IMR-90 (cell line): ENCODE data around the gene MOAP1. TPM values are rescaled to one million over a fixed set of nuclear protein-coding genes. Genes with fewer than 3 reads are reported as not detected.

ENCODE experiments used
- ATAC-seq: fragments of 200-7000 bp; cut with Tn5 transposase; 2 replicates; pipeline ENCODE4 v1.9.1; 2020; ENCODE audit warnings: low read depth, mild to moderate bottlenecking, moderate library complexity
- BruUV-seq: library from RNA; stranded (reverse); fragments of 400-500 nt; replicated peaks from 2 replicates; lab custom pipeline; 2021; lab: Mats Ljungman, UMichigan
- CTCF ChIA-PET: fragments of 300-600 bp; formaldehyde crosslinking; extraction: SDS; loops from one replicate; lab custom pipeline; 2021; ENCODE audit warnings: antibody characterized with exemption; lab: Yijun Ruan, JAX
- POLR2A ChIA-PET: fragments of 300-600 bp; sonication (Branson Sonifier 250); formaldehyde crosslinking; loops from one replicate; lab custom pipeline; 2022; ENCODE audit warnings: antibody characterized with exemption; ENCODE audit not compliant: unreplicated experiment; lab: Charles Lee
- DNase-seq: peaks from one replicate; pipeline ENCODE4 v3.0.0; 2013
- H2AFZ ChIP-seq: replicated peaks from 2 replicates; pipeline ENCODE3; 2013; ENCODE audit warnings: low read length, mild to moderate bottlenecking; ENCODE audit not compliant: poor library complexity
- H2AK5ac ChIP-seq: 2 replicates; pipeline ENCODE4 v1.6.1; 2013; ENCODE audit warnings: low read depth, low read length, inconsistent platforms
- H2AK9ac ChIP-seq: replicated peaks from 2 replicates; pipeline ENCODE3; 2013; ENCODE audit warnings: mild to moderate bottlenecking, low read depth, low read length, moderate library complexity; ENCODE audit not compliant: poor library complexity
- H2BK120ac ChIP-seq: 2 replicates; pipeline ENCODE4 v1.6.1; 2013; ENCODE audit warnings: low read depth, low read length, inconsistent platforms
- H2BK15ac ChIP-seq: 3 replicates; pipeline ENCODE4 v1.6.1; 2013; ENCODE audit warnings: low read depth, low read length, inconsistent platforms
- H2BK20ac ChIP-seq: 2 replicates; pipeline ENCODE4 v1.6.1; 2013; ENCODE audit warnings: low read depth, mild to moderate bottlenecking, inconsistent platforms, low read length, moderate library complexity
- H2BK5ac ChIP-seq: 2 replicates; pipeline ENCODE4 v1.6.1; 2013; ENCODE audit warnings: mild to moderate bottlenecking, low read depth, low read length, inconsistent platforms; ENCODE audit not compliant: poor library complexity, severe bottlenecking
- H3K14ac ChIP-seq: replicated peaks from 2 replicates; pipeline ENCODE4 v1.6.1; 2013; ENCODE audit warnings: low read depth, low read length, inconsistent platforms
- H3K18ac ChIP-seq: 2 replicates; pipeline ENCODE4 v1.6.1; 2013; ENCODE audit warnings: low read depth, low read length, control low read depth
- H3K23ac ChIP-seq: 2 replicates; pipeline ENCODE4 v1.6.1; 2013; ENCODE audit warnings: low read depth, low read length, inconsistent platforms
- H3K27ac ChIP-seq: 2 replicates; pipeline ENCODE4 v1.5.1; 2013; ENCODE audit warnings: mild to moderate bottlenecking, control low read depth, low read length; ENCODE audit not compliant: insufficient read depth
- H3K27me3 ChIP-seq: 2 replicates; pipeline ENCODE4 v1.6.1; 2013; ENCODE audit warnings: low read length; ENCODE audit not compliant: control insufficient read depth, insufficient read depth
- H3K36me3 ChIP-seq: 2 replicates; pipeline ENCODE4 v1.6.1; 2013; ENCODE audit warnings: low read length, mixed read lengths; ENCODE audit not compliant: control insufficient read depth, insufficient read depth
- H3K4ac ChIP-seq: 2 replicates; pipeline ENCODE4 v1.6.1; 2013; ENCODE audit warnings: low read depth, low read length, inconsistent platforms
- H3K4me1 ChIP-seq: 2 replicates; pipeline ENCODE4 v1.6.1; 2013; ENCODE audit warnings: low read length, mixed read lengths; ENCODE audit not compliant: control insufficient read depth, insufficient read depth
- H3K4me2 ChIP-seq: 2 replicates; pipeline ENCODE4 v1.6.1; 2013; ENCODE audit warnings: low read depth, mild to moderate bottlenecking, control low read depth, low read length, moderate library complexity
- H3K4me3 ChIP-seq: 2 replicates; pipeline ENCODE4 v1.5.1; 2013; ENCODE audit warnings: low read depth, mild to moderate bottlenecking, control low read depth, low read length, moderate library complexity; ENCODE audit not compliant: insufficient read depth
- H3K56ac ChIP-seq: 2 replicates; pipeline ENCODE4 v1.6.1; 2013; ENCODE audit warnings: low read length, inconsistent platforms; ENCODE audit not compliant: insufficient read depth; ENCODE audit errors: extremely low read depth
- H3K79me1 ChIP-seq, 2 experiments: 2 replicates each; pipeline ENCODE4 v1.6.1; 2013; ENCODE audit warnings: low read length in 2 of 2, inconsistent platforms in 1 of 2, low read depth in 1 of 2
- H3K9ac ChIP-seq: 2 replicates; pipeline ENCODE4 v1.6.1; 2013; ENCODE audit warnings: low read depth, low read length, control low read depth
- H3K9me1 ChIP-seq: 2 replicates; pipeline ENCODE4 v1.6.1; 2013; ENCODE audit warnings: low read length, inconsistent platforms; ENCODE audit not compliant: insufficient read depth
- H3K9me3 ChIP-seq: 2 replicates; pipeline ENCODE4 v1.6.1; 2013; ENCODE audit warnings: low read length; ENCODE audit not compliant: control insufficient read depth, insufficient read depth
- H4K20me1 ChIP-seq: 2 replicates; pipeline ENCODE4 v1.6.1; 2013; ENCODE audit warnings: low read length, inconsistent platforms; ENCODE audit not compliant: insufficient read depth
- H4K5ac ChIP-seq: 2 replicates; pipeline ENCODE4 v1.6.1; 2013; ENCODE audit warnings: mild to moderate bottlenecking, low read depth, low read length, control low read depth
- H4K8ac ChIP-seq, 2 experiments: 2 replicates each; pipeline ENCODE4 v1.6.1; 2013; ENCODE audit warnings: low read depth in 2 of 2, low read length in 2 of 2, control low read depth in 1 of 2, inconsistent platforms in 1 of 2
- H4K91ac ChIP-seq: 2 replicates; pipeline ENCODE4 v1.6.1; 2013; ENCODE audit warnings: low read depth, low read length, inconsistent platforms; ENCODE audit not compliant: insufficient read depth
- BHLHE40 ChIP-seq: fragments of 150-350 bp; IDR thresholded peaks from 2 replicates; pipeline ENCODE4 v1.6.1; 2016; ENCODE audit warnings: mild to moderate bottlenecking, low read depth, low read length
- CEBPB ChIP-seq: IDR thresholded peaks from 2 replicates; pipeline ENCODE4 v1.6.1; 2012; ENCODE audit warnings: low read depth, low read length, improper control_type of control experiment
- CHD1 ChIP-seq: IDR thresholded peaks from 2 replicates; pipeline ENCODE4 v1.6.1; 2012; ENCODE audit warnings: low read depth, low read length, improper control_type of control experiment
- MAFK ChIP-seq: IDR thresholded peaks from 2 replicates; pipeline ENCODE4 v1.6.1; 2012; ENCODE audit warnings: low read depth, low read length, improper control_type of control experiment
- MAZ ChIP-seq: IDR thresholded peaks from 2 replicates; pipeline ENCODE4 v1.6.1; 2012; ENCODE audit warnings: low read depth, mild to moderate bottlenecking, low read length, improper control_type of control experiment, moderate library complexity, borderline replicate concordance
- MXI1 ChIP-seq: IDR thresholded peaks from 2 replicates; pipeline ENCODE4 v1.6.1; 2012; ENCODE audit warnings: low read depth, mild to moderate bottlenecking, low read length, moderate library complexity, borderline replicate concordance
- POLR2A ChIP-seq: IDR thresholded peaks from 2 replicates; pipeline ENCODE4 v1.6.1; 2012; ENCODE audit warnings: mild to moderate bottlenecking, low read depth, low read length
- RCOR1 ChIP-seq: IDR thresholded peaks from 2 replicates; pipeline ENCODE4 v1.6.1; 2012; ENCODE audit warnings: mild to moderate bottlenecking, low read length, improper control_type of control experiment; ENCODE audit not compliant: insufficient replicate concordance
- RFX5 ChIP-seq: IDR thresholded peaks from 2 replicates; pipeline ENCODE4 v1.8.0; 2012; ENCODE audit warnings: low read depth, mild to moderate bottlenecking, low read length, moderate library complexity
- SMC3 ChIP-seq: fragments of 150-350 bp; IDR thresholded peaks from 2 replicates; pipeline ENCODE4 v1.6.1; 2016; ENCODE audit warnings: low read depth, mild to moderate bottlenecking, antibody characterized with exemption, low read length, moderate library complexity
- WGBS, 2 experiments: methylation state at CpG; one replicate each; pipeline versions ENCODE4 v1.1.5 to v1.1.7; 2013; ENCODE audit warnings: missing lambda C conversion rate in 2 of 2; ENCODE audit not compliant: insufficient read length in 1 of 2; ENCODE audit errors: extremely low coverage in 2 of 2; 5-methylcytosine and 5-hydroxymethylcytosine counted together
- dilution Hi-C: fragments of 300-500 bp; cut with HindIII; formaldehyde crosslinking; loops from one replicate; pipeline ENCODE4 v1.14.3; 2018; ENCODE audit warnings: low sequenced_read_pairs; ENCODE audit not compliant: unreplicated experiment
- in situ Hi-C: fragments of 300-500 bp; cut with MboI; formaldehyde crosslinking; loops from 3 replicates; pipeline ENCODE4 v1.14.3; 2019; ENCODE audit warnings: low sequenced_read_pairs, inconsistent platforms, mixed read lengths
- intact Hi-C: fragments of 100-400 bp; cut with micrococcal nuclease; formaldehyde crosslinking; loops from 2 replicates; pipeline ENCODE4 v1.10.0; 2022
- polyA plus RNA-seq, 3 experiments: library from polyadenylated mRNA; depleted of rRNA; stranded (reverse); fragments of >200 nt; gene quantifications; 2 replicates each; pipeline ENCODE4 v1.2.3, GENCODE V29; 2012; ENCODE audit warnings: low replicate concordance in 1 of 3
- total RNA-seq: library from RNA; depleted of rRNA; stranded (reverse); fragments of >200 nt; gene quantifications from 2 replicates; pipeline ENCODE4 v1.2.3, GENCODE V29; 2012
- TF ChIP-seq, protein P1 (sequence below): fragments of 150-350 bp; IDR thresholded peaks from 2 replicates; pipeline ENCODE4 v1.6.1; 2017; ENCODE audit warnings: mild to moderate bottlenecking, antibody characterized with exemption, low read length, low read depth
- TF ChIP-seq, protein P2 (sequence below): conservative IDR thresholded peaks from 2 replicates; pipeline ENCODE4 v1.5.1; 2012; ENCODE audit warnings: mild to moderate bottlenecking, low read depth, low read length, improper control_type of control experiment
- TF ChIP-seq, protein P3 (sequence below): fragments of 150-350 bp; IDR thresholded peaks from 2 replicates; pipeline ENCODE4 v1.6.1; 2016; ENCODE audit warnings: low read depth, mild to moderate bottlenecking, low read length, moderate library complexity, borderline replicate concordance

Gene MOAP1
- total and polyA plus RNA-seq, 2 of the 4 experiments (the other 2 are of a cell fraction) = 9.9 to 13.2 TPM

DNA sequence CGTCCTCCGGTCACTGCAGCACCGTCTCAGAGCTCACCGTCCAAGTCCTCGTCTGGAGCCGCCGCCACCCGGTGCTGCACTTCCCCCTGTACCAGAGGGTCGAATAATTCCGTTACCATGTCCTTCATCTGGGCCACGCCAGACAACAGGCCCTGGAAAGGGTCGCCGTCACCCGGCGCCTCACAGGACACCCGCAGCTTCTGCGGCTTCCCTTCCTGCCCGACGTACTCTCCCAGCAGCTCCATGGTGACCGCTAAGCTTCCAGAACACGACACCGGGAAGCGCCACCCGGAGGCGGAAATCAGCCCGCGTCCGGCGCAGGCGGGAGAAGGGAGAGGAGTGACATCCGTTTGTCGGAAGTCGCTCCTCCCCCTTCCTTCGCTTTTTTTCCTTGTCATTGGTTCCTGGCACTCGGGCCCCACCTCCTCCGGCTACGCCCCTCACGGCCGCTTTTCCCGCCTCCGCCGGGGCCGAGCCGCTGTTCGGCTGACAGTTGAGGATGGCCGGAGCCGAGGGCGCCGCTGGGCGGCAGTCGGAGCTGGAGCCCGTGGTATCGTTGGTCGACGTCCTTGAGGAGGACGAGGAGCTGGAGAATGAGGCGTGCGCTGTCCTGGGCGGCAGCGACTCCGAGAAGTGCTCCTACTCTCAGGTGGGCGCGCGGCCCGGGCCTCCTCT is 22.2 kb upstream of the MOAP1 start, which contains the start of the genes GON7 and UBR7:
TSS of gene GON7 (minus strand) at position 273 of the 675 bp plus-strand sequence. CDS start at position 245, 28 bp downstream.
TSS of gene UBR7 (plus strand) at position 464 of the 675 bp plus-strand sequence. CDS start at position 500, 36 bp downstream.
- Histone ChIP-seq H4K91ac (peak within 1 kb of the TSS; percentile 77; the same call in 1 of the 2 replicates), H3K4me3 (peak within 1 kb of the TSS; percentile 88), H2AK5ac (no peak within 1 kb of the TSS), H3K4ac (peak within 1 kb of the TSS; percentile 90), H2BK5ac (peak within 1 kb of the TSS; percentile 37), H2BK15ac (no peak within 1 kb of the TSS; the same call in 2 of the 3 replicates), H2BK120ac (peak within 1 kb of the TSS; percentile 55; the same call in 1 of the 2 replicates), H3K9me3 (no peaks in the 10 kb centered on the region), H3K79me1 (peaks cover 15 to 34% of the 10 kb centered on the region in 2 experiments), H3K4me2 (peak within 1 kb of the TSS; percentile 92), H3K56ac (peak within 1 kb of the TSS; percentile 44), H3K4me1 (peaks cover 2% of the 10 kb centered on the region; the same call in 1 of the 2 replicates), H3K23ac (peak within 1 kb of the TSS; percentile 75), H3K14ac (peak within 1 kb of the TSS; percentile 23; the same call in 1 of the 2 replicates), H2AK9ac (peak within 1 kb of the TSS; percentile 98), H3K18ac (no peak within 1 kb of the TSS), H3K9me1 (no peaks in the 10 kb centered on the region; the same call in 1 of the 2 replicates), H3K27me3 (no peaks in the 10 kb centered on the region), H4K5ac (peak within 1 kb of the TSS; percentile 77; the same call in 1 of the 2 replicates), H3K9ac (peak within 1 kb of the TSS; percentile 67), H4K20me1 (no peaks in the 10 kb centered on the region), H3K36me3 (peaks cover under 1% of the 10 kb centered on the region; the same call in 1 of the 2 replicates), H3K27ac (peak within 1 kb of the TSS; percentile 51), H2BK20ac (no peak within 1 kb of the TSS), H4K8ac (peak within 1 kb of the TSS; percentile 68 to 91), H2AFZ (peak within 1 kb of the TSS; percentile 100)
- intact Hi-C loops (loop anchor here (1.0 kb wide), 4 partner anchors 126 to 686 kb away; partner anchors contain the start of gene BTBD7), in situ Hi-C loops (no loop called here), dilution Hi-C loops (no loop called here)
- ATAC-seq (peak; percentile 95), DNase-seq (peak; percentile 96)
- POLR2A ChIA-PET = no interaction called here
- no TSS peak for BruUV-seq
- CTCF ChIA-PET = interaction anchor here (0.6 to 1.7 kb wide), 7 partner anchors 12 to 338 kb away, joined by 3 to 5 read pairs (median 3); partner anchors contain the start of genes LYSET and MOAP1
- 1% methylated on average over 22 of the region's 65 CpGs; no CpG with 5 or more reads in 1 of the 2 experiments for WGBS, 2 experiments
- TF ChIP-seq RFX5 (no peak), BHLHE40 (no peak), POLR2A (peak; percentile 80), MAFK (no peak), CHD1 (0 out of 2 replicates have a peak, but pooled peaks have one; percentile 3), CEBPB (no peak), MAZ (peak; percentile 66), MXI1 (no peak; the same call in 1 of the 2 replicates), RCOR1 (no peak), SMC3 (peak; percentile 29; the same call in 1 of the 2 replicates)
- TF ChIP-seq, protein P1, sequence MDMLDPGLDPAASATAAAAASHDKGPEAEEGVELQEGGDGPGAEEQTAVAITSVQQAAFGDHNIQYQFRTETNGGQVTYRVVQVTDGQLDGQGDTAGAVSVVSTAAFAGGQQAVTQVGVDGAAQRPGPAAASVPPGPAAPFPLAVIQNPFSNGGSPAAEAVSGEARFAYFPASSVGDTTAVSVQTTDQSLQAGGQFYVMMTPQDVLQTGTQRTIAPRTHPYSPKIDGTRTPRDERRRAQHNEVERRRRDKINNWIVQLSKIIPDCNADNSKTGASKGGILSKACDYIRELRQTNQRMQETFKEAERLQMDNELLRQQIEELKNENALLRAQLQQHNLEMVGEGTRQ = no peak
- TF ChIP-seq, protein P2, sequence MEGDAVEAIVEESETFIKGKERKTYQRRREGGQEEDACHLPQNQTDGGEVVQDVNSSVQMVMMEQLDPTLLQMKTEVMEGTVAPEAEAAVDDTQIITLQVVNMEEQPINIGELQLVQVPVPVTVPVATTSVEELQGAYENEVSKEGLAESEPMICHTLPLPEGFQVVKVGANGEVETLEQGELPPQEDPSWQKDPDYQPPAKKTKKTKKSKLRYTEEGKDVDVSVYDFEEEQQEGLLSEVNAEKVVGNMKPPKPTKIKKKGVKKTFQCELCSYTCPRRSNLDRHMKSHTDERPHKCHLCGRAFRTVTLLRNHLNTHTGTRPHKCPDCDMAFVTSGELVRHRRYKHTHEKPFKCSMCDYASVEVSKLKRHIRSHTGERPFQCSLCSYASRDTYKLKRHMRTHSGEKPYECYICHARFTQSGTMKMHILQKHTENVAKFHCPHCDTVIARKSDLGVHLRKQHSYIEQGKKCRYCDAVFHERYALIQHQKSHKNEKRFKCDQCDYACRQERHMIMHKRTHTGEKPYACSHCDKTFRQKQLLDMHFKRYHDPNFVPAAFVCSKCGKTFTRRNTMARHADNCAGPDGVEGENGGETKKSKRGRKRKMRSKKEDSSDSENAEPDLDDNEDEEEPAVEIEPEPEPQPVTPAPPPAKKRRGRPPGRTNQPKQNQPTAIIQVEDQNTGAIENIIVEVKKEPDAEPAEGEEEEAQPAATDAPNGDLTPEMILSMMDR = peak; percentile 44
- TF ChIP-seq, protein P3, sequence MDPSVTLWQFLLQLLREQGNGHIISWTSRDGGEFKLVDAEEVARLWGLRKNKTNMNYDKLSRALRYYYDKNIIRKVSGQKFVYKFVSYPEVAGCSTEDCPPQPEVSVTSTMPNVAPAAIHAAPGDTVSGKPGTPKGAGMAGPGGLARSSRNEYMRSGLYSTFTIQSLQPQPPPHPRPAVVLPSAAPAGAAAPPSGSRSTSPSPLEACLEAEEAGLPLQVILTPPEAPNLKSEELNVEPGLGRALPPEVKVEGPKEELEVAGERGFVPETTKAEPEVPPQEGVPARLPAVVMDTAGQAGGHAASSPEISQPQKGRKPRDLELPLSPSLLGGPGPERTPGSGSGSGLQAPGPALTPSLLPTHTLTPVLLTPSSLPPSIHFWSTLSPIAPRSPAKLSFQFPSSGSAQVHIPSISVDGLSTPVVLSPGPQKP = no peak
